ENCODE results near the gene FRY.
A peak's percentile ranks its signal among the peaks of the same experiment; 100 is the strongest.

FRY gene

DNA sequence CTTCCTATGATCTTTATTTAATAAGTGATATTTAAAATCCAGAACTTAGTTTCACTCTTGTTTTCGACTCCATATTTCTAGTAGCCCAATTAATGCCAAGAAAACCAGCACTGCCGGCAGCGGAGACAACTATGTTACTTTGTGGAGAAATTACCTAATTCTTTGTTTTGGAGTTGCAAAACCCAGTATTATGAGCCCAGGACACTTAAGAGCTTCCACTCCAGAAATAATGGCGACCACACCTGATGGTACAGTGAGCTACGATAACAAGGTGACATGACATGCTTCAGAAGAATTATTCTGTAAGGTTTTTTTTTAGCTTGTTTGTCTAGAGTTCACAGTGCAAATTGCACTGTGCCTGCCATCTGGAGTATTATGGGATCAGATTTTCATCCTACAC lies 147.2 kb downstream of the FRY start:
- no peak for DNase-seq (ENCODE audit: low spot score)
- no peak overlapping the region for H3K4me3 ChIP-seq
- TF ChIP-seq CTCF (IDR thresholded peaks at IDR 0.05) = no peak
- H3K27ac ChIP-seq = no peak overlapping the region

DNA sequence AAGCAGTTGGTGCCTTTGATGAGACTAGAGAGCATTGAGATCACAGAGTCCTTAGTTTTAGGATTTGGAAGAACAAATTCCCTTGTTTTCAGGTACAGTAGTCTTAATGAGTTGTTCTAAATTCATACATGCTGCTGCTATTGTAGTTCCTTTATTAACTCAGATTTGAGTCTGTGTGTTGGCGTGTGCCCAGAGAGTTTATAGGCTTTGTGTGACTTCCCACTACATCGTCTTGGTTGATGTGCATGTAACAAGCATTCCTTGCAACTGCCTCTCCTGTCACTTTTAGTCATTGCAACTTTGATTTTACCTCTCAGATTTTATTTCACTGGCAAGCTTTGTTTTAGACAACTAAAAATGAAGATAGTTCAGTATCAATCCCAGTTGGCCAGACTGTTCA lies 148.1 kb downstream of the FRY start:
- DNase-seq (ENCODE audit: low spot score) = no peak

DNA sequence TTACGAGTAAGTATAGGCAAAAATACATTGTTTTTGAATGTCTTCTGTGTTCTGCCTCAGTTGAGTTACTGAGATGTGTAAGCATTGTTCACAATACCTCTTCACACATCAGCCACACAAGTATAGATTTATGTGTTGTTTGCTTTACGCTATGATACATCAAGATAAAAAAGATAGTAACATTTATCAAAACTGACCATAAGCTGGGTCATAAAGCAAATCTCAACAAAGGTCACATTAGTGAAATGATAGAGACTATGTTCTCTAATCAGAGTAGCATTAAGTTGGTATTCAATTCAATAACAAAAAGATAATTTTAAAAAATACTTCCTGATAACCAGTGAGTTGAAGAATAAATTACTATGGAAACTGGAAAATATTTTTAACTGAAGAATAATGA lies 156.1 kb downstream of the FRY start:
- Histone ChIP-seq H3K27ac (no peak overlapping the region), H3K4me3 (no peak overlapping the region)
- no peak for DNase-seq (ENCODE audit: low spot score)
- no peak for TF ChIP-seq CTCF (IDR thresholded peaks at IDR 0.05)

More for the DNA sequence above, 148.1 kb downstream of the FRY start:
- no peak overlapping the region for H3K27ac ChIP-seq
- no peak overlapping the region for H3K4me3 ChIP-seq
- no peak for TF ChIP-seq CTCF (IDR thresholded peaks at IDR 0.05)

DNA sequence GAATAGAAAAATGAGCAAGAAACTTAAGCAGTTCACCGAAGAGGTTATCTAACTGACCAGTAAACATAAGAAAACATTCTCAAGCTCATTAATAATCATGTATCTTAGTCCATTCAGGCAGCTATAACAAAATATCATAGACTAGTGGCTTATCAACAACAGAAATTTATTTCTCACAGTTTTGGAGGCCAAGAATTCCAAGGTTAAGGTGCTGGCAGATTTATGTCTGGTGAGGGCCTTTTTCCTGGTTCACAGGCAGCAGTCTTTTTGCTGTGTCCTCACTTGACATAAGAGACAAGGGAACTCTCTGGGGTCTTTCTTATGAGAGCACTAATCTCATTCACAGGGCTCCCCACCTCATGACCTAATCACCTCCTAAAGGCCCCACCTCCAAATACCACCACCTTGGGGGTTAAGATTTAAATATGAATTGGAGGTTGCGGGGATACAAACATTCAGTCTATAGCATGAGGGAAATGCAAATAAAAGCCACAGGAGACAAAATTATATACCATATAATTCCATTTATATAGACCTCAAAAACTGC lies 160.0 kb downstream of the FRY start:
- Histone ChIP-seq H3K4me3 (no peak overlapping the region), H3K27ac (no peak overlapping the region)
- no peak for DNase-seq (ENCODE audit: low spot score)
- no peak for TF ChIP-seq CTCF (IDR thresholded peaks at IDR 0.05)

DNA sequence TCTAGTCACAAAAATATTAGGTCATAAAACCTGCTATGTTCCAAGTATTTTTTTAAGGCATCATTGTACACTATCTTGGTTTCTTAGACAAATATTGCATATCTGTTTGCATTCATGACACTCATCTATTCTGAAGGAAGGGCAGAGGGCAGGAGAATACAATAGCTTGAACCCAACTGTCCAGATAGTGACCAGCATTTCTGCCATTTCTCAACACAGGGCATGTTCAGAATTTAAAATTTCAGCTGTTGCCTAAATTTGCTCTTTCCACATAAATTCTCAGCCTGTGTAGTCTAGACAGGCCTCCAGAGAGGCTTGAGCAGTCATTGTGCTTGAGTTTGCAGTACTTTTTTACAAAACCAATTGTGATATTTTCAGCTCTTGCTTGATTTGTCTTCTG lies 164.1 kb downstream of the FRY start:
- TF ChIP-seq CTCF (IDR thresholded peaks at IDR 0.05) = no peak
- H3K27ac ChIP-seq = peak overlapping the region in 1 of 2 donors; percentile 20

DNA sequence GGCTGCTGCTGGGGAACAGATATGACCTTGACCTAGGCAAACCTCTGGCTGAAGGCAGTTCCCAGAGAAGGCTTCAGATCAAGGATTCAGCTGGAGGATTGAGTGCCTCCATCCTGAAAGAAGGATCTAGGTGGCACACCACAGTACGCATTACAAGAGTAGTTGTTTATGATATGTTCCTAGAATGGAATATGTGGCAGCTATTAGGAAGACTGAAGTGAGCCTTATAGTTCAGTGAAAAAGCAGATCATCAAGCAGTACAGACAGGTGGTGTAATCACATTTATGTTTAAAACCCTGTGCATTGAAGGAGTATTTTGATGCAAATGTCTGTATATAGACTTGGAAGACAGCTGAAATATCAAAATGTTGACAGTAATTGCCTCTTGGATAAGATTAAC lies 167.6 kb downstream of the FRY start:
- TF ChIP-seq CTCF (IDR thresholded peaks at IDR 0.05) = no peak
- no peak overlapping the region for H3K4me3 ChIP-seq
- no peak overlapping the region for H3K27ac ChIP-seq
- DNase-seq (ENCODE audit: low spot score) = no peak

More for the DNA sequence above, 164.1 kb downstream of the FRY start:
- no peak overlapping the region for H3K4me3 ChIP-seq
- no peak for DNase-seq (ENCODE audit: low spot score)

GRCh38 chr13:32200741-32201140 lies 169.2 kb downstream of the FRY start:
- Histone ChIP-seq H3K4me3 (no peak overlapping the region), H3K27ac (no peak overlapping the region)
- no peak for DNase-seq (ENCODE audit: low spot score)
- no peak for TF ChIP-seq CTCF (IDR thresholded peaks at IDR 0.05)
